Body of pancreas (tissue), 4 donors: Measurements from ENCODE around the gene CACNB3. TPM values are rescaled to one million over a fixed set of nuclear protein-coding genes. Genes with fewer than 3 reads are reported as not detected.

Experiments used
- ATAC-seq: fragments of 150-250 bp; one replicate; pipeline ENCODE4 v1.9.1; 2016
- DNase-seq, 4 donors: peaks; one replicate each; pipeline ENCODE4 v3.0.0-alpha.2; 2019
- H3K27ac ChIP-seq, 4 donors: fragments of 200-600 bp; sonication (generic); 1 replicate in 3 of 4; 2 replicates in 1 of 4; pipeline versions ENCODE4 v1.5.1 to v1.6.1; 2016 to 2019; ENCODE audit warnings: mild to moderate bottlenecking in 1 of 4, mixed read lengths in 1 of 4, moderate library complexity in 1 of 4
- H3K27me3 ChIP-seq, 2 donors: fragments of 200-600 bp; sonication (generic); one replicate each; pipeline ENCODE4 v1.6.0; 2016; ENCODE audit warnings: mild to moderate bottlenecking in 1 of 2
- H3K36me3 ChIP-seq, 2 donors: fragments of 200-600 bp; sonication (generic); replicated peaks in 1 of 2; 2 replicates each; pipeline ENCODE4 v1.5.1; 2016; ENCODE audit warnings: low read depth in 2 of 2; ENCODE audit not compliant: insufficient read depth in 1 of 2
- H3K4me1 ChIP-seq: fragments of 200-600 bp; sonication (generic); one replicate; pipeline ENCODE4 v1.6.0; 2016
- H3K4me3 ChIP-seq, 2 donors: fragments of 200-600 bp; sonication (generic); 1 replicate in 1 of 2; 2 replicates in 1 of 2; pipeline ENCODE4 v1.5.1; 2016 to 2019
- H3K9me3 ChIP-seq, 3 donors: fragments of 200-600 bp; sonication (generic); 1 replicate in 2 of 3; 2 replicates in 1 of 3; pipeline ENCODE4 v1.5.1; 2016
- CTCF ChIP-seq, 7 experiments: fragments of 450-650 bp in 4 of 7; fragments of 200-600 bp in 3 of 7; sonication (generic) in 3 of 7; IDR thresholded peaks; one replicate each; pipeline ENCODE4 v1.5.1; 2016 to 2019; ENCODE audit warnings: antibody characterized with exemption in 7 of 7
- POLR2A ChIP-seq, 3 donors: fragments of 450-650 bp; IDR thresholded peaks; one replicate each; pipeline ENCODE4 v1.6.1; 2016; ENCODE audit warnings: antibody characterized with exemption in 3 of 3, mild to moderate bottlenecking in 2 of 3
- WGBS, 2 donors: methylation state at CpG; one replicate each; pipeline ENCODE4 v1.1.5; 2017; 5-methylcytosine and 5-hydroxymethylcytosine counted together
- intact Hi-C: fragments of 100-400 bp; cut with DNase I; formaldehyde crosslinking; loops from one replicate; pipeline ENCODE4 v1.15.1; 2023
- total RNA-seq, 2 donors: library from RNA; depleted of rRNA; stranded (reverse); fragments of >200 nt; gene quantifications; one replicate each; pipeline ENCODE4 v1.1.0, GENCODE V29; 2016

CACNB3 gene
- total RNA-seq, 2 donors from 2014 or later, result 4.0 to 6.7 TPM

GRCh38 chr12:48827026-48827425 lies 8.7 kb downstream of the CACNB3 start:
- Histone ChIP-seq H3K9me3 (no peaks in the 10 kb centered on the region), H3K36me3 (peaks cover 0 to 26% of the 10 kb centered on the region in 2 donors), H3K27me3 (no peaks in the 10 kb centered on the region), H3K27ac (no peak overlapping the region), H3K4me3 (no peak overlapping the region), H3K4me1 (no peaks in the 10 kb centered on the region)
- ATAC-seq (no peak), DNase-seq (no peak)
- TF ChIP-seq CTCF (IDR thresholded peaks at IDR 0.05), result no peak
- no peak for TF ChIP-seq POLR2A (IDR thresholded peaks at IDR 0.05)
- intact Hi-C loops, result no loop called here
- 59 to 77% methylated on average over 4 to 8 of the region's 8 CpGs for WGBS, 2 donors

GRCh38 chr12:48827513-48828096 lies 9.3 kb downstream of the CACNB3 start:
- H3K36me3 ChIP-seq, result peaks cover 0 to 31% of the 10 kb centered on the region in 2 donors
- ATAC-seq (no peak), DNase-seq (no peak)
- intact Hi-C loops, result no loop called here
- H3K4me1 ChIP-seq, result no peaks in the 10 kb centered on the region
- H3K9me3 ChIP-seq, result no peaks in the 10 kb centered on the region
- H3K27ac ChIP-seq, result no peak overlapping the region
- no peak for TF ChIP-seq CTCF (IDR thresholded peaks at IDR 0.05)
- TF ChIP-seq POLR2A (IDR thresholded peaks at IDR 0.05), result no peak
- 83 to 94% methylated on average over 1 to 12 of the region's 17 CpGs for WGBS, 2 donors
- no peaks in the 10 kb centered on the region for H3K27me3 ChIP-seq
- no peak overlapping the region for H3K4me3 ChIP-seq

GRCh38 chr12:48828293-48828692 lies 10.0 kb downstream of the CACNB3 start:
- no peak for TF ChIP-seq POLR2A (IDR thresholded peaks at IDR 0.05)
- Histone ChIP-seq H3K4me1 (no peaks in the 10 kb centered on the region), H3K27ac (no peak overlapping the region), H3K36me3 (peaks cover 0 to 37% of the 10 kb centered on the region in 2 donors), H3K4me3 (no peak overlapping the region), H3K27me3 (no peaks in the 10 kb centered on the region), H3K9me3 (no peaks in the 10 kb centered on the region)
- WGBS, 2 donors, result 74 to 75% methylated on average over 2 of the region's 2 CpGs
- DNase-seq (no peak), ATAC-seq (no peak)
- intact Hi-C loops, result no loop called here

GRCh38 chr12:48828841-48829575 lies 10.7 kb downstream of the CACNB3 start:
- TF ChIP-seq CTCF (IDR thresholded peaks at IDR 0.05) (no peak), POLR2A (IDR thresholded peaks at IDR 0.05) (no peak)
- H3K27ac ChIP-seq, result no peak overlapping the region
- peaks cover 0 to 44% of the 10 kb centered on the region in 2 donors for H3K36me3 ChIP-seq
- no peaks in the 10 kb centered on the region for H3K9me3 ChIP-seq
- WGBS, 2 donors, result 89 to 94% methylated on average over 16 of the region's 16 CpGs
- no peak for DNase-seq
- H3K4me3 ChIP-seq, result no peak overlapping the region
- intact Hi-C loops, result no loop called here
- no peak for ATAC-seq
- H3K4me1 ChIP-seq, result no peaks in the 10 kb centered on the region
- no peaks in the 10 kb centered on the region for H3K27me3 ChIP-seq

GRCh38 chr12:48831257-48831656 lies 13.0 kb downstream of the CACNB3 start:
- Histone ChIP-seq H3K36me3 (peaks cover 5 to 55% of the 10 kb centered on the region in 2 donors), H3K9me3 (no peaks in the 10 kb centered on the region), H3K4me1 (no peaks in the 10 kb centered on the region), H3K27me3 (no peaks in the 10 kb centered on the region), H3K4me3 (no peak overlapping the region), H3K27ac (no peak overlapping the region)
- intact Hi-C loops, result no loop called here
- no peak for ATAC-seq
- no peak for DNase-seq
- 81 to 91% methylated on average over 6 of the region's 6 CpGs for WGBS, 2 donors
- TF ChIP-seq CTCF (IDR thresholded peaks at IDR 0.05) (no peak), POLR2A (IDR thresholded peaks at IDR 0.05) (no peak)
